Retinal pigment epithelial cell (primary cell): Measurements from ENCODE around the gene ACOXL.

Source experiments
- DNase-seq: peaks from one replicate; pipeline ENCODE4 v3.0.0-alpha.2; 2010; ENCODE audit warnings: low read depth
- H3K4me3 ChIP-seq: 2 replicates; pipeline ENCODE4 v1.5.1; 2011; ENCODE audit warnings: mild to moderate bottlenecking, low read length, control low read depth, moderate library complexity
- CTCF ChIP-seq: conservative IDR thresholded peaks from 2 replicates; pipeline ENCODE4 v1.5.1; 2011; ENCODE audit warnings: low read depth, low read length, control low read depth, inconsistent platforms

The ACOXL gene

GRCh38 chr2:110702514-110703380, 29.6 kb upstream of the ACOXL start:
- TF ChIP-seq CTCF, result no peak
- DNase-seq, result no peak
- H3K4me3 ChIP-seq, result no peak overlapping the region

DNA sequence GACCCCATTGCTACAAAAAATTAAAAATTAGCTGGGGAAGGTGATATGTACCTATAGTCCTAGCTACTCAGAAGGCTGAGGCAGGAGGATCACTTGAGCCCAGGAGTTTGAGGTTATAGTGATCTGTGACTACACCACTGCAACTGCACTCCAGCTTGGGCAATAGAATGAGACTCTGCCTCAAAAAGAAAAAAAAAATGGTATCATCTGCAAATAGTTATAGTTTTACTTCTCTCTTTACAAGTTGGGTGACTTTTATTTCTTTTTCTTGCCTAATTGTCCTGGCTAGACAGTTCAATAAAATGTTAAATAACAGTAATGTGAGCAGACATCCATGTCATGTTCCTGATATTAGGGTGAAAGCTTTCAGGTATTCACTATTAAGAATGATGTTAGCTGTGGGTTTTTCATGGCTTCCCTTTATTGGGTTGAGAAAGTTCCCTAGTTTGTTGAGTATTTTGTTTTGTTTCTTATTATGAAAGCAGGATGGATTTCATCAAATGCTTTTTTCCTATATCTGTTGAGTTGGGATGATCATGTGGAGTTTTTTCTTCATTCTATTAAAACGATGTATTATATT, 24.9 kb upstream of the ACOXL start:
- no peak overlapping the region for H3K4me3 ChIP-seq
- DNase-seq, result no peak
- no peak for TF ChIP-seq CTCF

DNA sequence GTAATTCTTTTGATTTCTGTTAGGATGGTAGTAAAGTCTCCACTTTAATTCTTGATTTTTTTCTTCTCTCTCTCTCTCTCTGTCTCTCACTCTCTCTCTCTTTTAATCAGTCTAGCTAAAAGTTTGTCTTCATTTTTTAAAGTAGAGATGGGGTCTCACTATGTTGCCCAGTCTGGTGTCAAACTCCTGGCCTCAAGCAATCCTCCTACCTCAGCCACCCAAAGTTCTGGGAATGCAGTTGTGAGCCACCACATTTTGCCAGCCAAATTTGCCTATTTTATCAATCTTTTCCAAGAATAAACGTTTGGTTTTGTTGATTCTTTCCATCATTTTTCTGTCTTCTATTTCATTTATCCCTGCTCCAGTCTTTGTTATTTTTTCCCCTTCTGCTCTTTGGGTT, 23.9 kb upstream of the ACOXL start:
- TF ChIP-seq CTCF, result no peak
- no peak overlapping the region for H3K4me3 ChIP-seq
- no peak for DNase-seq

GRCh38 chr2:110712737-110713136, 19.6 kb upstream of the ACOXL start:
- no peak for TF ChIP-seq CTCF
- DNase-seq, result no peak
- no peak overlapping the region for H3K4me3 ChIP-seq

GRCh38 chr2:110713513-110714362, 18.6 kb upstream of the ACOXL start:
- TF ChIP-seq CTCF, result no peak
- DNase-seq, result no peak
- H3K4me3 ChIP-seq, result no peak overlapping the region

DNA sequence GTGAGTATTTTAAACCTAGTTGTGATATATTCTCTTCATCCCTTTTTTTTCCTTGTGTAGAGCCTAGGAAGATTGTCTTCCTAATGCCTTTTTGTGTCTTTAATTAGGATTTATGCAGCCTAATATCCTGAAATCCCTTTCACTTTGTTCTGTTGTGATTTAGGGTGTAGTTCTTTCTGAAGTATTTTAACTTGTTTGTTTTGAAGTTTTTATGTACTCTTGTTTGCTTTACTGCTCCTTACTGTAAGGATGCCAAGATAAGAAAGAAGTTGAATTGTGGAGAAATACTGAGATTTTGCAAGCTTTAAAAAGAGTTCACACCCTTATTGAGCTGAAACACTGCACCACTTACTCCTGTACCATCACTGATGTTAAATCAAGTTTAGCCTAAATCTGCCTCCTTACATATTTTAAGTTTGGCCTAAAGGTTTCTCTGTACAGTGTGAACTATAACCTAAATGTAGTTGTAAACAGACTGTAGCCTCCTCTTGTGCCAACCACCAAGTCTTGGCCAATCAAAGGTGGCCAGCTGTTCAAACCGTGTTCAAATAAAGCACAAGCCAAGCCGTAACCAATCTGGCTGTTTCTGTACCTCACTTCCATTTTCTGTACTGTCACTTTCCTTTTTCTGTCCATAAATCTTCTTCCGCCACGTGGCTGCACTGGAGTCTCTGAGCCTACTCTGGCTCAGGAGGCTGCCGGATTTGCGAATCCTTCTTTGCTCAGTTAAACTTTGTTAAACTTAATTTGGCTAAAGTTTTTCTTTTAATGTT, 17.7 kb upstream of the ACOXL start:
- DNase-seq, result no peak
- TF ChIP-seq CTCF, result no peak
- no peak overlapping the region for H3K4me3 ChIP-seq
